Activated CD4-positive, alpha-beta T cell treated with anti-CD3 and anti-CD28 coated beads, Interleukin-2, amount 50 U/mL, for 4 hours (primary cell): ENCODE data around the gene AP3B2.
A peak's percentile ranks its signal among the peaks of the same experiment; 100 is the strongest.

Experiments
- DNase-seq, 2 experiments: peaks; one replicate each; pipeline ENCODE4 v3.0.0-alpha.2; 2020

AP3B2 gene

DNA sequence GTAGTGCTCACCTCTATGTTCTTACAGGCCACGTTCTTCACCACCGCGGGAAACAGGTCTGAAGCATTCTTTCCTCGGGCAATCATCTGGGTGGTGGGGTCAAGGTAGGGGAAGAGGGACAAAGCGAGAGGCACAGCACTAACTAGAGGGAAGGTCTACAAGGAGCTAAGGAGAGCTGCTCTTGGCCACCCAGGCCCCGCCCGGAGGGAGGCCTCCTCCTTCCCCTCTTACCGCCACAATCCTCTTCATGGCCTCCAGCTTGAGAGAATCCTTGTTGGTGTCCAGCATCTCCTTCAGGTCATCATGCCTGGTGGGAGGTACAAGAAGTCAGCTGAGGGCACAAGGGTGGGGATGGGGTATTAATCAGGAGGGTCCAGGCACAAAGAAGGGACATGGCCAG, 20.5 kb downstream of the AP3B2 start:
- DNase-seq, result no peak

DNA sequence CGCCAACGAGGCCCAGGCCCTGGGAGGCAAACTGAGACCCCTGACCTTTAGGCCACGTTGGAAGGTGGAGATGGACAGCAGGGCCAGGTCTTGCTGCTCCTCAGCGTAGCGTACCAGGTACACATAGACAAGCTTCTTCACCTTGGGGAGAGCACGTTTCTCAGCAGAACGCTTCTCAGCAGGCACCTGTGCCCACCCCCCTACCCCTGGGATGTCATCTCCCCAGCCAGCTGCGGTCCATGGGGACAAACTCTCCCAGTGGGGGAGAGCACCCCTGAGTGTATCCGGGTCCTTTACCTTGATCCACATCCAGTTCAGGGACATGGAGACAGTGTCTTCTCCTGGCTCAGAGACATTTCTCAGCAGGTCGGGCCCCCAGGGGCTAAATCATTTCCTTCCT, 21.0 kb downstream of the AP3B2 start:
- DNase-seq, result no peak

DNA sequence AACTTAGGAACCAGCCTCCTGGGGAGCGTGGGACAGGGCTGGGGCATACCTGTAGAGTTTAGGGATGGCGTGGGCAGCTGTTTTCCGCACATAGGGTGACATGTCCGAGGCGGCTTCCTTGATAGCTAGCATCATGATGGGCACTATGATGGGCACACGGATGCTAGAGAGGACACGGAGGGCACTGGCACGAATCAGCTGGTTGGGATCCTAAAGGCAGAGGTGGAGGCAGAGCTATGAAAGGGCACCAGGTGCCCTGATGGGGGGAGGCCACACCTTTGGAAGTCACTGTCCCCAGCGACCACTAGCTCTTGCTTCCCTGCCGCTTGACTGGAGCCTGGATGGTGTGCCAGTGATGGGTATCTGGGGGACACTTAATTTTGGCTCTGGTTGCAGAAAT, 28.3 kb downstream of the AP3B2 start:
- DNase-seq, result no peak

DNA sequence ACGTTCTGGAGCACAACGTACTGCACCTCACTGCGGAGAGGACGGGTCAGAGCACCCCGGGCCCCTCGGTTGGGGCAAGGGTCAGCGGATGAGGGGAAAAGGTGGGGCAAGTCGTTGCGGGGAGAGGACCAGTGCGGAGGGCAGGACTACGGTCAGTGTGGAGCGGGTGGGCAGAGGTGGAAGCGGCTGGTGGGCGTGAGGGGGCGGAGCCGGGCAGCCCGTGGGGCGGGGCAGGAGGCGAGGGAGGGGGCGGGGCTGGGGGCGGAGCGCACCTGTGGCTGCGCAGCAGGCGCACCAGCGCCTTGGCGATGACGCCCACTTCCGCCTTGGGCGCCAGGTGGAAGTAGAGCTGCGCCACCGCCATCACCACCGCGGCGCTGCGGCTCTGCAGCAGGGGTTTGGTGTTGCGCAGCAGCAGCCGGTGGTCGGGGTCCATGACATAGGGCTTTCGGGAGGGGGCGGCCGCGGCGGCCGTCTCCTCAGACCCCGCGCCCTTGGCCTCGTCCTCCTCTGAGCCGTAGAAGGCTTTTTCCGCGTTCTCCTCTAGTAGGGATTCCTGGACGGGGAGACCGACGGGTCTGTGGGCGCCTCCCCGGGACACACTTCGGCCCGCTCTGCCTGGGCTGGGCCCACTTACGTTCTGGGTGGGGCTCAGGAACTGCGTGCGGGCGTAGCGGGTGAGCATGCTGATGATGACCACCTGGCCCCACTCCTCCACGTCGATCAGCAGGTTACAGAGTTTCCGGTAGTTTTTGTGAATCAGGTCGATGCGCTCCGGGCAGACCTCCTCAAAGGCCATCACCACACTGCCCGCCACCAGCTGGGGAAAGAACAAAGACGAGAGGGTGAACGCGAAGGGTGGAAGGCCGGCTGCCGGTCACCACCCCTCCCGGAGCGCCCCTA, 29.2 kb downstream of the AP3B2 start:
- DNase-seq, result peak; percentile 75 to 81

DNA sequence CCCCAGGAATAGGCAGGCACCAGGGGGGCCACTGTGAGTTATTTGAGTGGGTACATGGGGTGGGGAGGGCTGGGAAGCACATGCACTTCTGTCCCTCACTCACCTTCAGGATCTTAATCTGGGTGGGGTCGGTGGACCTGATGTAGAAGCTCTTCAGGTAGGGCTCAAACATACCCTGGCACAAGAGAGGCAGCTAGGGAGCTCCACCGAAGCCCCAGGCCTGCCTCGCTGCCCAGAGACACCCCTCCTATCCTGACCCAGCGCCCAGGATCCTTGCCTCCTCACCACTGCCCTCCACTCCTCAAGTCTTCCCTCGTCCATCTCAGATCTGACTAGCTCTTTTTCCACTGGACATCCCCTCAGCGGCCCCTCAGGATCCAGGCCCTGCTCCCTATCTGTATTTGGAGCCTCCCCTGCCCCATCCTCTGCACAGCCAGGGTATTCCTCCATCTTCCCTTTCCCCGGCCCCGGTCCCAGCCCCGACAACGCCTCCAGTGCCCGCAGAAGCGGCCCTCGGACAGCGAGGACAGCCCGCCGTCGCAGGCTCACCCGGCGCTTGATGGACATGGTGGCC, 30.0 kb downstream of the AP3B2 start:
- DNase-seq, result peak in 1 of 2 experiments; percentile 3

DNA sequence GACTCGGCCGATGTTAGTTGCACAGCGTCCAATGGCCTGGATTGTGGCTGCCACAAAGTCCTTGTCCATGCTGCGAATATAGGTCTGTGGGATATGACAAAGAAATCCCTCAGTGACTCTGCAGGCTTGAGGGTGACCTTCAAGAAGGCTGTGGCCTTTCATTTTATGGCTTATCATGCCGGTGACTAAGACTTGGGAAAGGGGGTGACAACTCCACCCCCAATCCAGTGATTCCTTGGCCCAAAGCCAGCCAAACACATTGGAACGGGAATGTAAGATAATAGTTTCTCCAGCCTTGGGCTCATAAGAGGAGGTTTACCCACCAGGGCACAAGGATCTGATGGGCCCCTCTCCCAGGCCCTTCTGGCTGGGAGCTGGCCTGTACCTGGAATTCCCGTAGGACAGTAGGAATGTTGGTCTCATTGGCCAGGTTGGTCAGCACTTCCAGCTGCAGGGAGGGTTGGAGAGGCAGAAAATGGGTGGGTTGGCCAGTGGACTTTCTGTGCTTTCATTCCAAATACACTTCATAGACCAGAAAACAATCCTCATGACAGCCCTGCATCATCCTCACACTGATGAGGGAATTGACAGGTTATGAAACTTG, 31.9 kb downstream of the AP3B2 start:
- no peak for DNase-seq

DNA sequence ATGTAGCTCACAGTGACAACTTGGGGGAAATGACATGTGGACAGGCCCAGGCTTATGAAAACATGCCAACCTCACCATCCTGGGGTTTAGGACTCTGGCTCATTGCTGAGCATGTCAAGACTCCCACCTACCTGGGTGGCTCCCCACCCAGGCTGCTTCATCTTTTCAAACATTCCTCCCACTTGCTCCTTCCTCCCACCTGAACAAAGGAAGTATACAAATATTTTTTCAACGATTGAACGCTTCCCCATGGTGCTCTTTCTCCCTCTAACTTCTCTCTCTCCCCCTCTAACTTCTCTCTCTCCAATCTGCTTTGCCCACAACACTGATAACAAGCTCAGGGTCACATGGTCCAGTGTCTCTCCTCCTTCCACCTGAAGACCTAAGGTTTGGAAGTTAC, 34.8 kb downstream of the AP3B2 start:
- DNase-seq, result no peak

DNA sequence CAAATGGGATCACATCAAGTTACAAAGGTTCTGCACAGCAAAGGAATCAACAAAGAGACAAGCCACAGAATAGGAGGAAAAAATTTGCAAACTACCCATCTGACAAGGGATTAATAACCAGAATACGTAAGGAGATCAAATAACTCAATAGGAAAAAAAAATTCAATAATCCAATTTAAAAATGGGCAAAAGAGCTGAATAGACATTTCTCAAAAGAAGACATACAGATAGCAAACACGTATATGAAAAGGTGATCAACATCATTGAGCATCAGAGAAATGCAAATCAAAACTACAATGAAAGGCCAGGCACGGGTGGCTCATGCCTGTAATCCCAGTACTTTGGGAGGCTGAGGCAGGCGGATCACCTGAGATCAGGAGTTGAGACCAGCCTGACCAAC, 39.0 kb downstream of the AP3B2 start:
- no peak for DNase-seq

DNA sequence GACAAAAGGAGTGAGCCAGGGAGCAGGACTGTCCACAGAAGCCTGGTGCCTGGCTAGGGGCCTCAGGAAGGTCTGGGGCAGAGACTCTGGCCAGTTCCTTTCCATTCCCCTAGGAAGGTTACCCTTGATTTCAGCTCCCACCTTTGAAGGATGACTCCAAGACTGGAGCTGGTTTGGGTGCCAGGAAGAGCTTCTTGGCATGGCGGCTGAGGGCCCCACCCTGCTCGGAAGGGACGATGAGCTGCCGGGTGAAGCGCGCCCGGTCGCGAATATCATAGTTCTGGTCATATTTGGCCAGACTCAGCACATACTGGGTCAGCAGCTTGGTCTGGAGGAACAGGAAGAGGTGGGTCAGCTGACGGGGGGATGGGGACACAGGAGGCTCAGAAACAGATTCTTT, 43.1 kb downstream of the AP3B2 start:
- DNase-seq, result no peak

DNA sequence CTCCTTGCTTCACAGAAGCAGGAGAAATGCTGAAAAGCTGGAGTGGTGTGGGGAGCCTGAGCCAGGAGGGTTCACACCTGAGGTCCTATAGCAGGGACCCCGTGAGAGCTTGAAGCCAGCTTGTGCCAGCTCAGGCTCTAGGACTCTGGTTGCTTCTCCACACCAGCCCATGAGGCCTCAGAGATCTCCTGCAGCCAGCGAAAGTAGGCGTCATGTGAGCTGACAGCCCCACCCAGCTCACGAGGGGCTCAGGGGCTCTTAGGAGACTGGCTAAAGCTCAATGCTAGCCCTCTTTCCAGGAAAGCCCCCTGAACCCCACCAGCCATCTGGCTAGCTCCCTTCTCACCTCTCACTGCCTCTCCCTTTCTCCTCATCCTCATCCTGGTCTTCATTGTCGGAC, 45.7 kb downstream of the AP3B2 start:
- DNase-seq, result no peak

DNA sequence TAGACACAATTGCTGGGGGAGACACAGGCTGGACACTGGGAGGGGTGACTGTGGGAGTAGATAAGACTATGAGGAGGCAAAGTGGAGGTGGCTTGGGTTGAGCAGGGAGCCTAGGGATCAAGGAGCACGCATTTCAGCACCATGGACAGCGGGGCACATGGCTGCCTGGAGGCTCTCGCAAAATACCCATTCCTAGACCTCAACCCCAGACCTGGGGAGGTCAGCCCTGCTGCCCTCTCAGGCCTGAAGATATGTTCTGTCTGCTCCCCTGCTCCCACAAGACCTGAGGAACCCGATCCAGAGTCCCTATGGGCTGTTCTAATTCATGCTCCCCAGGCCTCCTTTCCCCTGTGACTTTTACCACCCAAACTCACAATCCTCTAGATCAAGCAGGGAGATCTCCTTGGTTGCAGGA, 46.5 kb downstream of the AP3B2 start:
- DNase-seq, result peak; percentile 13

DNA sequence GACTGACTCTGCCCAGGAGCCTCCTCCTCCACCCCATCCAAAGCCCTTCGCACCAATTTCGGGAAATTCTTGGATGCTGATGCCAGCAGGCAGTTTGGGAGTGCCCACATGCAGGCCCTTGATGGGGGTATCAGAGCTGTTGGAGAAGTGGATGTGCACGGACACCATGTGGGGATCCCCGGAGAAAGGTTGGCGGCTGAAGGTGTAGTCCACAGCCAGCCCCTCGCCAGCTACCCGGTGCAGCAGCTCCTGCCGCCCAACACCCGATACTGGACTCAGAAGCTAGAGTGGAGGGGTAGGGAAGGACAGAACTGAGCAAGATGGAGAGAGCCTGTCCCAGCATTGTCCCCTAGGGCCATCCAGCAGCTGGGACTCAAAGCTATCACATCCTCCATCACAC, 47.0 kb downstream of the AP3B2 start:
- no peak for DNase-seq

DNA sequence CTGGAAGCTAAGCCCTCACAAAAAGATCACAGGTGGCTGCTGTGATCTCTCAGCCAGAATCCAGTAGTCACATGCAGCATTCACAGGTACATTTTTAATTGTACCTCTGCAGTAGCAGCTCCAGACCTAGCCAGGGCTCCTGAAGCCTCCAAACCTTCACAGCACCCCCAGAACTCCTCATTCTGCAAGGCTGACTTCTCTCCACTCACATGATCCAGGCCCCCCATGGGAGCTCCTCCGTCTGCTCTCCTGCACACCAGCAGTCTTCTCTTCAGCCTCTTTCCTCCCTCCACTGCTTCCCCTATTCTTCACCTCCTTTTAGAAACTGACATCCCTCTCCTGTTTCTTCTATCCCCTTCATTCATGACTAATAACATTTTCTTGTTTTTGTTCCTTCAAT, 49.3 kb downstream of the AP3B2 start:
- no peak for DNase-seq

DNA sequence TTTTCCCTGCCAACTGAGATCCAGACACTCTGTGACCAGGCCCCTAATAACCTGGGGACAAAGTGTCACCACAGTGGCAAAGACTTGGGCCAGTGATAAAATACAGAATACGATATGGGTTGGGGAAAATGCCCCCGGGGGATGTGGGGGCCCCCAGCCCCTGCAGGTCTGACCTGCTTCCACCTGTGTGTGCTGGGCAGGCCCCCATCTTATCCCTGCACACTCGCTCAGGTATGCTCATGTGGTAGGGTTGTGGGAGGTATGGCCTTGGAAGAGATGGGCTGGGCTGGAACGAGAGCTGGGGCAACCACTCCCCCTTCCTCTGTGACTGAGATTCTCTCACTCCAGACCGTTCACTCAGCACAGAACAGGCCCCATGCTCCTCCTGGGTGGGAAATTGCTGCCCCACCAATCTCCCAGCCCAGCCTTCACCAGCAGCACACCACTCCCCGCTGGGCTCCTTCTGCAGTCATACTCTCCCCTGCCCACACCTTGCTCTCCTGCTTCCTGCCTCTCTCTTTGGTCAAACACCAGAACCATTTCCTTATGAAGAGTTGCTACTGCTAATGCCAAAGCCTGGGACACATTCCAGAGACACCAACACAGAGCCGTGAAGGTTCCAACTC, 52.9 kb downstream of the AP3B2 start:
- no peak for DNase-seq

DNA sequence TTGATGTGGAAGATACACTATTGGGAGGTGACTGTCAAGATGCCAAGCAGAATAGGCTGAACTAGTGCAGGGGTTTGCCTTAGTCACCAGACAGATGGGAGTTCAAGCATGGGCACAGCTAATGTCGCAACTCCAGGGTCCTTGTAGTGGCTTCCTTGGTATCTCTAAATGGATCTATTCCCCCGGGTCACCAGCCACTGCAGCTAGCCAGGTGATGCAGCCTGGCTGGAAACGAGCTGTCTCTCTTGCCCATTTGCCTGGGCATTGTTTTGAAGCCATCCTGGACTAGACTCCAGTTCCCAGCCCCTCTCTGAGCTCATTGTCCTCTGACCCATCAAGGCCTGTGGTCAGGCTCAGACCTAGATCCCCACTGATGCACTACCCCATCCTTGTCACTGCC, 54.1 kb downstream of the AP3B2 start:
- no peak for DNase-seq

DNA sequence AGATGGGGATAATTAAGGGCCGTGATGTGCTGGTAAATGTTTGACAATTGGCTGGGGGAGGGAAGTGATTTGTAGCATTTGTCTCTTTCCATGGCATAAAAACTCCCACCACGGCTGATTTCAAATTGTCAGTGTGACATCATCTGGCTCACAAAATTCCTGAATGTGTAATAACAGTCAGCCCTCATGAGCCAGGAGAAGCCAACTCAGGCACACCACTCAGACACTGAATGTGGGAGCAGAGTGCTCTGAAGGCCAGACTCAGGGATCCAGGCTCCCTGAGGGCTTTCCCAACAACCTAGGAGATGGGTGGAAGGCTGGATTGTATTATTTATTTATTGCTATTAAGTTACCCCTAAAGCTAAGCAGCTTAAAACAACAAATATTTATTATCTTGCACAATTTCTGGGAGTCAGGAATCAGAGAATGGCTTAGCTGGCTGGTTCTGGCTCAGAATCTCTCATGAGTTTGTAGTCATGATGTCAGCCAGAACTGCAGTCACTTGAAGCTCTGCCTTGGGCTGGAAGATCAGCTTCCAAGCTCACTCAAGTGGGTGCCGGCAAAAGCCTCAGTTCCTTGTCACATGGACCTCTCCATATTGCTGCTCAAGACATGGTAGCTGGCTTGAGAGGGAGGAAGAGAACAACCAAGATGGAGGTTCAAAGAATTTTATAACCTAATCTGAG, 56.0 kb downstream of the AP3B2 start:
- DNase-seq, result no peak

DNA sequence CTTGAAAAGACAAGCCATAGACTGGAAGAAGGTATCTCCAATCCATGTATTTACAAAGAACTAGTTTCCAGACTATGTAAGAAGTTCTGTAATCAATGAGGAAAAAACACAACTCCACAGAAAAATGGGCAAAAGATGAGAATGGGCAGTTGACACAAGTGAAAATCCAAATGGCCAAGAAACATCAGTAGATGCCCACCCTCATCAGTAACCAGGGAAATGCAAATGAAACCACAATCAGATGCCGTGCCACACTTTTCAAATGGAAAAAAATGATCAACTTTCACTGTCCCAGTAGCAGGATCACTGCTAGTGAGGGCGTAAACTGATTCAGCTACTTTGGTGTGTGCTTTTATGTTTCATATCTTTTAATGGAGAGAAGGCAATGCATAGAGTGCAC, 58.0 kb downstream of the AP3B2 start:
- DNase-seq, result no peak

DNA sequence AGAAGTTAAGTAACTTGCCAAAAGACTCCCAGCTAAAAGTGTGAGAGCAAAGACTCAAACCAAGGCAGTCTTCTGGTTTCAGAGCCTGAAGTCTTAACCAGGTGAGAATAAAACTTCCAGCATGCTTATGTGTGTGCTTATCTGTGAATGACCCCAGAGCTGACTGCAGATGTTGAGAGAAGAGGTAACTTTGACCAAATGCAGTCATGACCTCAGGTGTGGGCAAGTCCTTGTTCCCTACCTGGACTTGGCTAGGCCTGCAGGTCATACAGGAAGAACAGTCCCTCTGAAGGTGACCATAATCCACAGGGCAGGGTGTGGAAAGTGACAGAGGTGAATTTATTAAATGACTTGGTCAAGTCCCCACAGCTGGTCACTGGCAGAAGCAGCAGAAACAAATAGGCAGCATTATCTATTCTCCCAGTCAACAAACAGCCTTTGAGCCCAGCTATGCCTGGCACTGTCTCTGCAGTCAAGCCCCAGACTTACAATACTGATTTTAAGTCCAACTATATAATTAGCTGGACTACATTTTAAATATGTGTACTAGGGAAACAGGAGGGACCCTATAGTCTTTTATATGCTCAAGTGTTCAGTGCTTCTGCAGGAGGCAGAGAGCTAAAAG, 59.5 kb downstream of the AP3B2 start:
- no peak for DNase-seq

DNA sequence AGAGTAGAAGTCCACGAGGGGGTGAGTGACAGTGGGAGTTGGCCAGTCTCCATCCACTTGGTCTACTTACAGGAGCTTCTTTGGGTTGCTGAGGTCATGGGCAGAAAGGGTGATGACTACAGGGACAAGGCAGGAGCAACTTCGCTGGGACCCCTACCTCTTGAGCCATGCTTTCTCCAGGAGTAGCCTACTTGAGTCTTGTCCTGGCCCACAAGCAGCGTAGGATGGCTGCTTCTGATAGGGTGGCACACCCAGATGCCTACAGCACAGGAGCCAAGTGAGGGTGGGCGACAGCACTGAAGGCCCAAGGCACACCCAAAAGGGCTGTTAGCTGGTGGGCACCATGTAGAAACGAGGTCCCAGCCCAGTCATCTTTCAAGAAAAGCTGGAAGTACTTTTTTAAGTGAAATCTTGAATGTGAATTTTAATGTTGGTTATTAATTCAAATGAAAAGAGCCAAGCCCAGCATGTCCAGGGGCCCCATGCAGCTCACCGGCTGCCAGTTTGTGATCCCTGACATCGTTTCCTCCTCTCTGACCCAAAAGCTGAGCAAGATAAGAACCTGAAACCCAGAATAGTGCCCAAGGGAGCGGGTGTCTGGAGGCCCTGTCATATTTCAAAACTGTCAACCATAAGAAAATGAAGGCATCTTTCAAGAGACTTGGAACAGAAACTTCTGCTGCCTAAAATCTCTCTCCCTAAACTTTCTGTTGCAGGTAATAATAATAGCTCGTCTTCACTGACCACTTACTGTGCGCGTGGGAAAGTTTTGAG, 60.3 kb downstream of the AP3B2 start:
- no peak for DNase-seq

DNA sequence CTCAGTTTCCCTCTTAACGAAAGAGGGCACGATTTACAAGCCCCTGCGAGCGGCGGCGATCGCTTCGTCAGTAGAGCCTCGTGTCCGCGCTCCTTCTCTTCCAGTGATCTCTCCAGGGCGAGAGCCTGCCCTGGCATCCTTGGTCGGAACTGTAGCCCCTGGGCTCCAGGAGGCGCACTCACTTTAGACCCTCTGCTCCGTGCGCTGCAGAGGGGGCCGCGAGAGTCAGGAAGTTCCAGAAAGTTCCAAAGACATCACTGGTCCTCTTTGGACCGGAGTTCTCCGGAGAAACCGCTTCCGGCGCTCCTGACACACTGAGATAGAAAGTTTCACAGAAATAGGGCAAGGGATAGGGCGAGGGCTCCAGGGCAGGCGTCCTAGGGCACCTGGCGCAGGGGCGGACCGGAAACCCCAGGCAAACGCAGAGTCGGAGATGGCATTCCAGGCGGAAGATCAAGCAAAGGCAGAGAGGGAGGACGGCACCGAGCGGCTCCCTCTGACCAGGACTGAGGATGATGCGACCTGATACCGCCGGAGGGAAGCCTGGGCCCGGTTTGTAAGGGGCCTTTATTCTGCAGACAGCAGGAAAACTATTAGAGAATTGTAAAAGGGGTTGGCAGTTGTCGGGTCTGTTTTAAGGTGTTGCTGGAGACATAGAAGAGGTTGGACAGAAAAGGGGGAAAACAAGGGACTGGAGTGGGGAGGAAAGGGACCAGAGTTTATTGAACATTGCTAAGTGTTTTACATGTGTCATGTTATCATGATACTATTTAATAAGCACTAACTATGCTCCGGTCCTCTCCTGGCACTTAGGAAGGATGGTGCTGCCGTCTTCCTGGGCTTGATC, 61.2 kb downstream of the AP3B2 start:
- no peak for DNase-seq

DNA sequence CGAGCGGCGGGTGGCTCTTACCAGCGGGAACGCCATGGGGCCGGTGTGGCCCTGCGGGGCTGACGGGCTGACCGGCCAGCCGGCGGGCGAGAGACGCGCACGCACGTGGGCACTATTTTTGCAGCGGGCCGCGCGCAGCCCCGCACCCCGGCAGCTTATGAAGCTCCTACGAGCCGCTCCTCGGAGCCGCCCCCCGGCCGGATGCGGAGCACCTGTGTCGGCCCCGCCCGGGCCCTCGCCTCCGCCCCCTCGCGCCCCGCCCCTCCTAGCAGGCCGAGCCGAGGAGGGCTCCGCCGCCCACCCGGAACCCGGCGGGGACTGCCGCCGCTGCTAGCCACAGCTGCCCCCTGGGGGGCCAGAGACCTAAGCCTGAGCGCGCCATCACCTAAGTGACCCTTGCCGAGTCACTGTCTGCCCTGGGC, 61.8 kb downstream of the AP3B2 start:
- DNase-seq, result peak; percentile 33 to 37
